ENCODE measurements around the gene TMEM150B. TPM values are rescaled to one million over a fixed set of nuclear protein-coding genes. Genes with fewer than 3 reads are reported as not detected.

Gene TMEM150B
- total and polyA plus RNA-seq, 2 donors (not counting 1 experiment from before 2014, with no cell fraction given), result 1.4 TPM; not detected in 1

DNA sequence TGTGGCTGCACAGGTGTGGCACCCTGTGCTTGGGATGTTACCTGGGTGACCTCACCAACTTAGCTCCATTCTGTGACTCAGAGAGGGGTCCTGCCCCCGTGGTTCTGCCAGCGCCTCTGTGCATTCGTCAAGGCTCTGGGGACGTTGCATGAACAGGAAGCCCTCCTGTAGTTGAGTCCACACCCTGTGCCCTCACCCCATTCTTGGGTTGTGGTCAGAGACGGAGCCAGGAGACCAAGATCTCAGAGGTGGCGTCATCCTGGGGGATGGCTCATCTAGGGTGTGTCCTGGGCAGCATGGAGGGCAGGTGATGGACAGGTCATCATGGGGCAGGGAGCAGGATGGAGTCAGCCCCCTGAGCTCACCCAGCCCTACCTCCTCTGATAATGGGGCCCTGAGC lies 26.9 kb upstream of the TMEM150B start:
- peaks cover 38% of the 10 kb centered on the region for H3K27me3 Mint-ChIP-seq
- H3K9ac ChIP-seq (ENCODE audit: low read length), result no peak overlapping the region

DNA sequence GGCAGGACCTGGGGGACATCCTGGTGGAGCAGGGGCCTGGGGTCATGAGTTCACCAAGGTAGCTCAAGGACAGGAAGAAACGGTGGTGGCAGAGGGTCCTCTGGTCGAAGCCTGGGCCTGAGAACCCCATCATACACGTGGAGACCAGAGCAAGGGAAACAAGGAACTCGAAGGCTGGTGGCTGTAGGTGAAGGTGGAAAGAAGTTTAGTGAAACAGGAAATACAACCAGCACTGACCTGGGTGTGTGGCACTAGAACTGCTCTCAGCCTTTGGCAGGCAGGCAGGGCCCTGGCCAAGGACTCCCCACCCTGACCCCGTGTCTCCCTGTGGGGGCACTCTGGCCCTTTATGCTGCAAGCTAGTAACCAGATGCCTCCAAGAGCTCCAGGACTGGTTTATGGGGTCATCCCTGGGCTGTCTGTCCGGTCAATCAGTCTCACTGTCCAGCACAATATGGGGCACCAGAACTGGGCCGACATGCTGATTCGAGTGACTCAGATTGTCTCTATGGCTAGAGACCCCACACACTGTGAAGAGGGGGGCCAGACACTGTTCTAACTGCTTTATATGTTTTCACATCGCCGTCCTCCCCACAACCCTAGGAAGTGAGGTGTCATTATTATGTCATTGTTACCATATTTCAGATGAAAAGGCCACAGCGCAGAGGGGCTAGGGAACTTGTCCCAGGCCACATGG lies 25.6 kb upstream of the TMEM150B start:
- Mint-ChIP-seq H3K4me1 (peaks cover 23% of the 10 kb centered on the region), H3K9me3 (ENCODE audit: insufficient read depth) (no peaks in the 10 kb centered on the region), H3K4me3 (no peak overlapping the region), H3K27ac (no peak overlapping the region), H3K27me3 (peaks cover 37% of the 10 kb centered on the region)
- intact Hi-C loops (cut with micrococcal nuclease), result no loop called here
- Histone ChIP-seq H3K27ac (ENCODE audit: low read length in 2 of 2) (no peak overlapping the region), H3K4me3 (ENCODE audit: control extremely low read depth in 1 of 5, extremely low read depth in 1 of 5, insufficient read depth in 1 of 5, low read depth in 2 of 5, low read length in 4 of 5) (no peak overlapping the region), H3K27me3 (replicated peaks in 1 of 4; ENCODE audit: control extremely low read depth in 1 of 4, control insufficient read depth in 3 of 4, insufficient read depth in 4 of 4, low read length in 3 of 4) (peaks cover 0 to 49% (median 20%) of the 10 kb centered on the region in 4 experiments), H3K4me1 (ENCODE audit: control insufficient read depth in 2 of 2, insufficient read depth in 2 of 2, low read length in 2 of 2) (peaks cover 23 to 29% of the 10 kb centered on the region in 2 donors), H4K20me1 (ENCODE audit: control insufficient read depth, insufficient read depth, low read length, poor library complexity, severe bottlenecking) (no peaks in the 10 kb centered on the region), H3K9ac (ENCODE audit: low read length) (no peak overlapping the region), H3K9me3 (ENCODE audit: control extremely low read depth in 1 of 3, control insufficient read depth in 2 of 3, insufficient read depth in 1 of 3, low read length in 2 of 3) (peaks cover 0 to 14% (median 0%) of the 10 kb centered on the region in 3 donors), H3K4me2 (replicated peaks; ENCODE audit: low read depth, low read length, poor library complexity, severe bottlenecking) (no peak overlapping the region), H2AFZ (ENCODE audit: insufficient read depth, low read depth, low read length, poor library complexity, severe bottlenecking) (no peak overlapping the region), H3K79me2 (ENCODE audit: control insufficient read depth, insufficient read depth, low read length) (no peaks in the 10 kb centered on the region), H3K36me3 (replicated peaks in 1 of 2; ENCODE audit: control extremely low read depth in 1 of 2, control insufficient read depth in 1 of 2, extremely low read depth in 1 of 2, insufficient read depth in 2 of 2, low read length in 1 of 2) (no peaks in the 10 kb centered on the region)
- ChIA-PET CTCF (no interaction called here), POLR2A (no interaction called here)
- WGBS (ENCODE audit: insufficient coverage), result 73% methylated on average over 9 of the region's 11 CpGs
- TF ChIP-seq, protein P1, sequence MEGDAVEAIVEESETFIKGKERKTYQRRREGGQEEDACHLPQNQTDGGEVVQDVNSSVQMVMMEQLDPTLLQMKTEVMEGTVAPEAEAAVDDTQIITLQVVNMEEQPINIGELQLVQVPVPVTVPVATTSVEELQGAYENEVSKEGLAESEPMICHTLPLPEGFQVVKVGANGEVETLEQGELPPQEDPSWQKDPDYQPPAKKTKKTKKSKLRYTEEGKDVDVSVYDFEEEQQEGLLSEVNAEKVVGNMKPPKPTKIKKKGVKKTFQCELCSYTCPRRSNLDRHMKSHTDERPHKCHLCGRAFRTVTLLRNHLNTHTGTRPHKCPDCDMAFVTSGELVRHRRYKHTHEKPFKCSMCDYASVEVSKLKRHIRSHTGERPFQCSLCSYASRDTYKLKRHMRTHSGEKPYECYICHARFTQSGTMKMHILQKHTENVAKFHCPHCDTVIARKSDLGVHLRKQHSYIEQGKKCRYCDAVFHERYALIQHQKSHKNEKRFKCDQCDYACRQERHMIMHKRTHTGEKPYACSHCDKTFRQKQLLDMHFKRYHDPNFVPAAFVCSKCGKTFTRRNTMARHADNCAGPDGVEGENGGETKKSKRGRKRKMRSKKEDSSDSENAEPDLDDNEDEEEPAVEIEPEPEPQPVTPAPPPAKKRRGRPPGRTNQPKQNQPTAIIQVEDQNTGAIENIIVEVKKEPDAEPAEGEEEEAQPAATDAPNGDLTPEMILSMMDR (IDR thresholded peaks at IDR 0.05), result no peak
- TF ChIP-seq EZH2 (IDR thresholded peaks at IDR 0.05; ENCODE audit: borderline replicate concordance, insufficient read depth, low read depth, low read length, poor library complexity, severe bottlenecking), result no peak
- no peak for DNase-seq
- ATAC-seq (ENCODE audit: low read depth), result no peak

More for the DNA sequence above, 26.9 kb upstream of the TMEM150B start:
- Histone ChIP-seq H3K79me2 (ENCODE audit: control insufficient read depth, insufficient read depth, low read length) (no peaks in the 10 kb centered on the region), H2AFZ (ENCODE audit: insufficient read depth, low read depth, low read length, poor library complexity, severe bottlenecking) (no peak overlapping the region), H3K4me1 (ENCODE audit: control insufficient read depth in 2 of 2, insufficient read depth in 2 of 2, low read length in 2 of 2) (peaks cover 23 to 29% of the 10 kb centered on the region in 2 donors), H3K36me3 (replicated peaks in 1 of 2; ENCODE audit: control extremely low read depth in 1 of 2, control insufficient read depth in 1 of 2, extremely low read depth in 1 of 2, insufficient read depth in 2 of 2, low read length in 1 of 2) (no peaks in the 10 kb centered on the region), H3K9me3 (ENCODE audit: control extremely low read depth in 1 of 3, control insufficient read depth in 2 of 3, insufficient read depth in 1 of 3, low read length in 2 of 3) (peaks cover 0 to 18% (median 0%) of the 10 kb centered on the region in 3 donors), H3K4me3 (ENCODE audit: control extremely low read depth in 1 of 5, extremely low read depth in 1 of 5, insufficient read depth in 1 of 5, low read depth in 2 of 5, low read length in 4 of 5) (no peak overlapping the region), H3K27ac (ENCODE audit: low read length in 2 of 2) (no peak overlapping the region), H4K20me1 (ENCODE audit: control insufficient read depth, insufficient read depth, low read length, poor library complexity, severe bottlenecking) (no peaks in the 10 kb centered on the region), H3K4me2 (replicated peaks; ENCODE audit: low read depth, low read length, poor library complexity, severe bottlenecking) (no peak overlapping the region), H3K27me3 (replicated peaks in 1 of 4; ENCODE audit: control extremely low read depth in 1 of 4, control insufficient read depth in 3 of 4, insufficient read depth in 4 of 4, low read length in 3 of 4) (peaks cover 0 to 55% (median 23%) of the 10 kb centered on the region in 4 experiments)
- Mint-ChIP-seq H3K27ac (no peak overlapping the region), H3K9me3 (ENCODE audit: insufficient read depth) (no peaks in the 10 kb centered on the region), H3K4me3 (peak overlapping the region; percentile 82), H3K4me1 (peaks cover 23% of the 10 kb centered on the region)
- 62% methylated on average over 2 of the region's 6 CpGs for WGBS (ENCODE audit: insufficient coverage)
- ChIA-PET POLR2A (no interaction called here), CTCF (no interaction called here)
- intact Hi-C loops (cut with micrococcal nuclease), result no loop called here
- DNase-seq (no peak), ATAC-seq (ENCODE audit: low read depth) (no peak)
- TF ChIP-seq EZH2 (IDR thresholded peaks at IDR 0.05; ENCODE audit: borderline replicate concordance, insufficient read depth, low read depth, low read length, poor library complexity, severe bottlenecking), result no peak
- TF ChIP-seq, protein P1 (IDR thresholded peaks at IDR 0.05), result no peak
